ENCODE results near the gene CYP2W1.

Gene CYP2W1

DNA sequence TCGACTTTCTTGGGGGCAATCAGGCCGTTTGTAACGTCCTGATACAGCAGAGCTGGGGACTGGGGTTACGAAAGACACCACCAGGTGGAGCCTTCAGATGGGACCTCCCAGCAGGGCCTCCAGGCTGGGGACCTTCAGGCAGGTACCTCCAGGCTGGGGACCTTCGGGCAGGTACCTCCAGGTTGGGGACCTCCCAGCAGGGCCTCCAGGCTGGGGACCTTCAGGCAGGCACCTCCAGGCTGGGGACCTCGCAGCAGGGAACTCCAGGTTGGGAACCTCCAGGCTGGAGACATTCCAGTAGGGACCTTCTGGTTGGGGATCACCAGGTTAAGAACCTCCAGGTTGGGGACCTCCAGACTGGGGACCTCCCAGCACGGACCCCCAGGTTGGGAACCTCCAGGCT, 37.9 kb downstream of the CYP2W1 start (continued):
- TF ChIP-seq ZNF776 (tag by site-specific recombination; IDR thresholded peaks at IDR 0.05; ENCODE audit: borderline replicate concordance) = no peak
- TF ChIP-seq ZNF248 (tag by site-specific recombination; IDR thresholded peaks at IDR 0.05) = no peak
- 0 out of 2 replicates have a peak, but pooled peaks have one; percentile 47 for TF ChIP-seq ZNF335 (tag by site-specific recombination; conservative IDR thresholded peaks at IDR 0.05)
- no peak for TF ChIP-seq HOXC10 (CRISPR knock-in tag; IDR thresholded peaks at IDR 0.05)
- TF ChIP-seq ZNF473 (tag by site-specific recombination; IDR thresholded peaks at IDR 0.05) = no peak
- no peak for TF ChIP-seq OSR2 (tag by site-specific recombination; IDR thresholded peaks at IDR 0.05)

DNA sequence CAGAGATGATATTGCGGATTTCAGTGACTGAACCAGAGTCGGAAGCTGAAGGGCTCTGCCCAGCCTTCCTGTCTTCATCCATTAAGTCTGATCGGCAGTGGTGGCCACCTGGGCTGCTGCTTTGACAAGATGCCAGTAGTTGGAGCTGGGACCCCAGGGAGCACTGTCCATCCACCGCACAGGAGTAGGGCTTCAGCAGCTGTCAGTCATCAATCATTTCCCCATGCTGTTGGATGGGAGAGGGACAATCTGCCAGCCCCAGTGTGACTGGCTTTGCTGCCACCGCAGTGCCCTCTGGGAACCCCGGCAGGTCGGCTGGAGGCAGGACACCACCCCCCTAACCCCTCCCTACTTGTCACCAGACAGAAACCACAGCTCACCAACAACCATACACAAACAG, 38.4 kb downstream of the CYP2W1 start:
- ChIA-PET POLR2A (no interaction called here), CTCF (interaction anchor here (0.6 to 1.6 kb wide), 2 partner anchors 44 to 408 kb away, joined by 6 to 9 read pairs; no protein-coding TSS in a partner anchor)

DNA sequence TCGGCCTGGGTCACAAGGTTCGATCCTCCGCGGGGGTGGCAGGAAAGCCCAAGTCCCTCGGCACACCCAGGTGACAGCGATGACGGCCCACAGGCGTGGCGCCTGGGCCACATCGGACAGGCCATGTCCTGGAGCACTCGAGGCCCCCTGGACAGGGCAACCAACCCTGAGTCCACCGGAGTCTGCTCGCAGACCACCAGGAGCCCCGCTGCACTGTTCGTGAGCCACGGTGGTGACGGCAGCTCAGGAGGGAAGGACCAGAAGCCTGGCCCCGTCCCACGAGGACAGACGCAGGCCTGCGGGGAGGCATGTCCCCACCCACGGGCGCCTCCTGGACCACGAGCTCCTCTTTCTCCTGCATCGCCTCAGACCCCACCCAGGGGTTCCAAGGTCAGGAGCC, 39.0 kb downstream of the CYP2W1 start:
- no peak overlapping the region for H3K4me3 ChIP-seq (ENCODE audit: low read depth, low read length)
- peaks cover 4% of the 10 kb centered on the region; the same call in 1 of the 2 replicates for H3K4me1 ChIP-seq (ENCODE audit: control insufficient read depth, insufficient read depth, low read length)
- POLR2A ChIA-PET = no interaction called here
- H3K36me3 ChIP-seq (ENCODE audit: control insufficient read depth in 2 of 2, insufficient read depth in 1 of 2, low read length in 2 of 2) = peaks cover 0 to 18% of the 10 kb centered on the region in 2 experiments; a peak in 1 of 3 replicates
- CTCF ChIA-PET = interaction anchor here (1.6 to 1.7 kb wide), 2 partner anchors 29 to 43 kb away, joined by 4 to 9 read pairs; no protein-coding TSS in a partner anchor
- no peak overlapping the region for H3K27ac ChIP-seq (ENCODE audit: extremely low read depth, low read depth, low read length)
- no peak for TF ChIP-seq HOXD13 (CRISPR knock-in tag; IDR thresholded peaks at IDR 0.05; ENCODE audit: borderline replicate concordance)
- H3K9me3 ChIP-seq (ENCODE audit: control insufficient read depth, insufficient read depth, low read depth, low read length) = no peaks in the 10 kb centered on the region

More for the DNA sequence above, 38.4 kb downstream of the CYP2W1 start:
- Histone ChIP-seq H3K36me3 (ENCODE audit: control insufficient read depth in 2 of 2, insufficient read depth in 1 of 2, low read length in 2 of 2) (peaks cover 0 to 13% of the 10 kb centered on the region in 2 experiments; a peak in 1 of 3 replicates), H3K4me3 (ENCODE audit: low read depth, low read length) (no peak overlapping the region), H3K4me1 (ENCODE audit: control insufficient read depth, insufficient read depth, low read length) (peaks cover 4% of the 10 kb centered on the region; the same call in 1 of the 2 replicates), H3K9me3 (ENCODE audit: control insufficient read depth, insufficient read depth, low read depth, low read length) (no peaks in the 10 kb centered on the region), H3K27ac (ENCODE audit: extremely low read depth, low read depth, low read length) (no peak overlapping the region)
- TF ChIP-seq ZNF423 (tag by site-specific recombination; IDR thresholded peaks at IDR 0.05) = no peak

DNA sequence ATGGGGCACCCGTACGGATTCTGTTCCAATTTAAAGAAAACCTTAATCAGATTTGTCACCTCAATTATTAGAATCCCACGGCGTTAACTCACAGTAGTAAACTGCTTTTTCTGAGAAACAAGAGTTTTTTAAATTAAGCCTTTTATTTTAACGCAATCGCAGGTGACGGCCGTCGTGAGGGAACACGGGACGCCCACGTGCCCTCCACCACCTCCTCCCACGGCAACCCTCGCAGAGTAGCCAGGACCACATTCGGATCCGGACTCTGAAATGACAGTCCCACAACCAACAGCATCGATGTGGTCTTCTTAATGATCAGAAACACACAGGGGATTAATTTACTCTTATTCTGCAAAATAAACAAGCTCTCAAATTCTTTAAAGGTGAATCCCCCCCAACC, 39.4 kb downstream of the CYP2W1 start:
- H3K9me3 ChIP-seq (ENCODE audit: control insufficient read depth, insufficient read depth, low read depth, low read length) = no peaks in the 10 kb centered on the region
- H3K36me3 ChIP-seq (ENCODE audit: control insufficient read depth in 2 of 2, insufficient read depth in 1 of 2, low read length in 2 of 2) = peaks cover 0 to 18% of the 10 kb centered on the region in 2 experiments; a peak in 1 of 3 replicates
- H3K4me3 ChIP-seq (ENCODE audit: low read depth, low read length) = no peak overlapping the region
- ChIA-PET POLR2A (interaction anchor here (0.6 kb wide), 1 partner anchor 169 kb away, joined by 5 read pairs; no protein-coding TSS in a partner anchor), CTCF (interaction anchor here (0.8 to 1.7 kb wide), 2 partner anchors 29 to 64 kb away, joined by 3 to 4 read pairs; no protein-coding TSS in a partner anchor)
- peaks cover 4% of the 10 kb centered on the region; the same call in 1 of the 2 replicates for H3K4me1 ChIP-seq (ENCODE audit: control insufficient read depth, insufficient read depth, low read length)
- no peak overlapping the region for H3K27ac ChIP-seq (ENCODE audit: extremely low read depth, low read depth, low read length)
- TF ChIP-seq, protein P1, sequence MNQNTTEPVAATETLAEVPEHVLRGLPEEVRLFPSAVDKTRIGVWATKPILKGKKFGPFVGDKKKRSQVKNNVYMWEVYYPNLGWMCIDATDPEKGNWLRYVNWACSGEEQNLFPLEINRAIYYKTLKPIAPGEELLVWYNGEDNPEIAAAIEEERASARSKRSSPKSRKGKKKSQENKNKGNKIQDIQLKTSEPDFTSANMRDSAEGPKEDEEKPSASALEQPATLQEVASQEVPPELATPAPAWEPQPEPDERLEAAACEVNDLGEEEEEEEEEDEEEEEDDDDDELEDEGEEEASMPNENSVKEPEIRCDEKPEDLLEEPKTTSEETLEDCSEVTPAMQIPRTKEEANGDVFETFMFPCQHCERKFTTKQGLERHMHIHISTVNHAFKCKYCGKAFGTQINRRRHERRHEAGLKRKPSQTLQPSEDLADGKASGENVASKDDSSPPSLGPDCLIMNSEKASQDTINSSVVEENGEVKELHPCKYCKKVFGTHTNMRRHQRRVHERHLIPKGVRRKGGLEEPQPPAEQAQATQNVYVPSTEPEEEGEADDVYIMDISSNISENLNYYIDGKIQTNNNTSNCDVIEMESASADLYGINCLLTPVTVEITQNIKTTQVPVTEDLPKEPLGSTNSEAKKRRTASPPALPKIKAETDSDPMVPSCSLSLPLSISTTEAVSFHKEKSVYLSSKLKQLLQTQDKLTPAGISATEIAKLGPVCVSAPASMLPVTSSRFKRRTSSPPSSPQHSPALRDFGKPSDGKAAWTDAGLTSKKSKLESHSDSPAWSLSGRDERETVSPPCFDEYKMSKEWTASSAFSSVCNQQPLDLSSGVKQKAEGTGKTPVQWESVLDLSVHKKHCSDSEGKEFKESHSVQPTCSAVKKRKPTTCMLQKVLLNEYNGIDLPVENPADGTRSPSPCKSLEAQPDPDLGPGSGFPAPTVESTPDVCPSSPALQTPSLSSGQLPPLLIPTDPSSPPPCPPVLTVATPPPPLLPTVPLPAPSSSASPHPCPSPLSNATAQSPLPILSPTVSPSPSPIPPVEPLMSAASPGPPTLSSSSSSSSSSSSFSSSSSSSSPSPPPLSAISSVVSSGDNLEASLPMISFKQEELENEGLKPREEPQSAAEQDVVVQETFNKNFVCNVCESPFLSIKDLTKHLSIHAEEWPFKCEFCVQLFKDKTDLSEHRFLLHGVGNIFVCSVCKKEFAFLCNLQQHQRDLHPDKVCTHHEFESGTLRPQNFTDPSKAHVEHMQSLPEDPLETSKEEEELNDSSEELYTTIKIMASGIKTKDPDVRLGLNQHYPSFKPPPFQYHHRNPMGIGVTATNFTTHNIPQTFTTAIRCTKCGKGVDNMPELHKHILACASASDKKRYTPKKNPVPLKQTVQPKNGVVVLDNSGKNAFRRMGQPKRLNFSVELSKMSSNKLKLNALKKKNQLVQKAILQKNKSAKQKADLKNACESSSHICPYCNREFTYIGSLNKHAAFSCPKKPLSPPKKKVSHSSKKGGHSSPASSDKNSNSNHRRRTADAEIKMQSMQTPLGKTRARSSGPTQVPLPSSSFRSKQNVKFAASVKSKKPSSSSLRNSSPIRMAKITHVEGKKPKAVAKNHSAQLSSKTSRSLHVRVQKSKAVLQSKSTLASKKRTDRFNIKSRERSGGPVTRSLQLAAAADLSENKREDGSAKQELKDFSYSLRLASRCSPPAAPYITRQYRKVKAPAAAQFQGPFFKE (tag by site-specific recombination; IDR thresholded peaks at IDR 0.05; ENCODE audit: borderline replicate concordance) = no peak
- TF ChIP-seq, protein P2, sequence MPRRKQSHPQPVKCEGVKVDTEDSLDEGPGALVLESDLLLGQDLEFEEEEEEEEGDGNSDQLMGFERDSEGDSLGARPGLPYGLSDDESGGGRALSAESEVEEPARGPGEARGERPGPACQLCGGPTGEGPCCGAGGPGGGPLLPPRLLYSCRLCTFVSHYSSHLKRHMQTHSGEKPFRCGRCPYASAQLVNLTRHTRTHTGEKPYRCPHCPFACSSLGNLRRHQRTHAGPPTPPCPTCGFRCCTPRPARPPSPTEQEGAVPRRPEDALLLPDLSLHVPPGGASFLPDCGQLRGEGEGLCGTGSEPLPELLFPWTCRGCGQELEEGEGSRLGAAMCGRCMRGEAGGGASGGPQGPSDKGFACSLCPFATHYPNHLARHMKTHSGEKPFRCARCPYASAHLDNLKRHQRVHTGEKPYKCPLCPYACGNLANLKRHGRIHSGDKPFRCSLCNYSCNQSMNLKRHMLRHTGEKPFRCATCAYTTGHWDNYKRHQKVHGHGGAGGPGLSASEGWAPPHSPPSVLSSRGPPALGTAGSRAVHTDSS (tag by site-specific recombination; IDR thresholded peaks at IDR 0.05) = no peak
- TF ChIP-seq, protein P3, sequence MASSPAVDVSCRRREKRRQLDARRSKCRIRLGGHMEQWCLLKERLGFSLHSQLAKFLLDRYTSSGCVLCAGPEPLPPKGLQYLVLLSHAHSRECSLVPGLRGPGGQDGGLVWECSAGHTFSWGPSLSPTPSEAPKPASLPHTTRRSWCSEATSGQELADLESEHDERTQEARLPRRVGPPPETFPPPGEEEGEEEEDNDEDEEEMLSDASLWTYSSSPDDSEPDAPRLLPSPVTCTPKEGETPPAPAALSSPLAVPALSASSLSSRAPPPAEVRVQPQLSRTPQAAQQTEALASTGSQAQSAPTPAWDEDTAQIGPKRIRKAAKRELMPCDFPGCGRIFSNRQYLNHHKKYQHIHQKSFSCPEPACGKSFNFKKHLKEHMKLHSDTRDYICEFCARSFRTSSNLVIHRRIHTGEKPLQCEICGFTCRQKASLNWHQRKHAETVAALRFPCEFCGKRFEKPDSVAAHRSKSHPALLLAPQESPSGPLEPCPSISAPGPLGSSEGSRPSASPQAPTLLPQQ (tag by site-specific recombination; IDR thresholded peaks at IDR 0.05) = no peak
- TF ChIP-seq ZNF837 (tag by site-specific recombination; IDR thresholded peaks at IDR 0.05) = no peak
- no peak for TF ChIP-seq GLI2 (tag by site-specific recombination; IDR thresholded peaks at IDR 0.05; ENCODE audit: borderline replicate concordance, low read depth)
- TF ChIP-seq ZNF544 (tag by site-specific recombination; IDR thresholded peaks at IDR 0.05) = no peak
- TF ChIP-seq ZNF529 (tag by site-specific recombination; IDR thresholded peaks at IDR 0.05; ENCODE audit: insufficient replicate concordance) = no peak
- TF ChIP-seq ZNF623 (tag by site-specific recombination; IDR thresholded peaks at IDR 0.05) = no peak
- TF ChIP-seq ZNF266 (tag by site-specific recombination; IDR thresholded peaks at IDR 0.05; ENCODE audit: low read depth) = no peak
- TF ChIP-seq ZNF548 (tag by site-specific recombination; IDR thresholded peaks at IDR 0.05) = no peak
- no peak for TF ChIP-seq ZNF660 (tag by site-specific recombination; IDR thresholded peaks at IDR 0.05)
- TF ChIP-seq ZNF776 (tag by site-specific recombination; IDR thresholded peaks at IDR 0.05; ENCODE audit: borderline replicate concordance) = no peak
- no peak for TF ChIP-seq ZNF155 (tag by site-specific recombination; IDR thresholded peaks at IDR 0.05)
- TF ChIP-seq ZIC2 (tag by site-specific recombination; IDR thresholded peaks at IDR 0.05) = no peak
- no peak for TF ChIP-seq ZNF670 (tag by site-specific recombination; IDR thresholded peaks at IDR 0.05; ENCODE audit: low read depth)

Data from HEK293 (cell line).